BLaER1 treated with 17β-estradiol and CSF1 and Interleukin-3, amounts not matched to agents 10 nM and 100 nM (cell line): ENCODE results near the gene SRMS.

Experiments used
- H3K27ac ChIP-seq, 11 experiments: shearing (Covaris generic); formaldehyde crosslinking; 2 replicates each; pipeline ENCODE4 v1.8.1; 2022
- H3K27me3 ChIP-seq, 11 experiments: shearing (Covaris generic); formaldehyde crosslinking; 2 replicates each; pipeline ENCODE4 v1.8.1; 2022
- H3K36me3 ChIP-seq, 11 experiments: shearing (Covaris generic); formaldehyde crosslinking; 2 replicates each; pipeline ENCODE4 v1.8.1; 2022
- H3K4me1 ChIP-seq, 10 experiments: shearing (Covaris generic); formaldehyde crosslinking; 2 replicates each; pipeline ENCODE4 v1.8.1; 2022
- H3K4me2 ChIP-seq, 11 experiments: shearing (Covaris generic); formaldehyde crosslinking; 2 replicates each; pipeline ENCODE4 v1.8.1; 2022
- H3K4me3 ChIP-seq, 10 experiments: shearing (Covaris generic); formaldehyde crosslinking; 2 replicates each; pipeline ENCODE4 v1.8.1; 2022
- H3K9ac ChIP-seq, 11 experiments: shearing (Covaris generic); formaldehyde crosslinking; 2 replicates each; pipeline ENCODE4 v1.8.1; 2022
- H3K9me3 ChIP-seq, 11 experiments: shearing (Covaris generic); formaldehyde crosslinking; replicated peaks in 1 of 11; 2 replicates each; pipeline ENCODE4 v1.8.1; 2022
- H4K20me1 ChIP-seq, 11 experiments: shearing (Covaris generic); formaldehyde crosslinking; 2 replicates each; pipeline ENCODE4 v1.8.1; 2022
- Cebpa-rat ChIP-seq, 11 experiments: shearing (Covaris generic); IDR thresholded peaks; 2 replicates each; pipeline ENCODE4 v1.8.1; 2022

The SRMS gene

DNA sequence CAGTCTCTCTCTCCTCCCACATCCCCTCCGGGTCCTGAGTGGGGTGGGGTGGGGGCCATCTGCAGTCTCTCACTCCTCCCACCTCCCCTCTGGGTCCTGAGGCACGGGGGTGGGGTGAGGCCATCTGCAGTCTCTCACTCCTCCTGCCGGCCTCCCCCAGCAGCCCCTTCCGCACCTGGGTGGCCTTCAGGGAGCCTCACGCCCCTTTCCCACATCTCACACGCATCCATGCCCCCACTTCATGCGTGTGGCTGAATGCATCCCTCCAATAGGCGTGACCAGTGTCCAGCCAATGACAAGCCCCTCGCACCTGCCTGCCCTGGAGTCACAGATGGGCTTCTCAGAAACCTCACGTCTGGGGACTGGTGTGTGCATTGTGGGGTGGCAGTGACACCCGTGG lies 993 bp upstream of the SRMS start:
- peaks cover 0 to 85% (median 50%) of the 10 kb centered on the region in 11 experiments; a peak in 18 of 22 replicates for H4K20me1 ChIP-seq
- peaks cover 9 to 49% (median 34%) of the 10 kb centered on the region in 10 experiments for H3K4me1 ChIP-seq
- no peak overlapping the region for H3K9ac ChIP-seq
- H3K36me3 ChIP-seq, result no peaks in the 10 kb centered on the region
- H3K27ac ChIP-seq, result no peak overlapping the region
- no peaks in the 10 kb centered on the region for H3K9me3 ChIP-seq
- H3K27me3 ChIP-seq, result peaks cover 84 to 98% (median 90%) of the 10 kb centered on the region in 11 experiments
- TF ChIP-seq Cebpa-rat (IDR thresholded peaks at IDR 0.05), result no peak
- no peak overlapping the region for H3K4me3 ChIP-seq
- H3K4me2 ChIP-seq, result peak overlapping the region in 6 of 11 experiments; percentile 14 to 46 (median 30); a peak in 6 of 22 replicates

DNA sequence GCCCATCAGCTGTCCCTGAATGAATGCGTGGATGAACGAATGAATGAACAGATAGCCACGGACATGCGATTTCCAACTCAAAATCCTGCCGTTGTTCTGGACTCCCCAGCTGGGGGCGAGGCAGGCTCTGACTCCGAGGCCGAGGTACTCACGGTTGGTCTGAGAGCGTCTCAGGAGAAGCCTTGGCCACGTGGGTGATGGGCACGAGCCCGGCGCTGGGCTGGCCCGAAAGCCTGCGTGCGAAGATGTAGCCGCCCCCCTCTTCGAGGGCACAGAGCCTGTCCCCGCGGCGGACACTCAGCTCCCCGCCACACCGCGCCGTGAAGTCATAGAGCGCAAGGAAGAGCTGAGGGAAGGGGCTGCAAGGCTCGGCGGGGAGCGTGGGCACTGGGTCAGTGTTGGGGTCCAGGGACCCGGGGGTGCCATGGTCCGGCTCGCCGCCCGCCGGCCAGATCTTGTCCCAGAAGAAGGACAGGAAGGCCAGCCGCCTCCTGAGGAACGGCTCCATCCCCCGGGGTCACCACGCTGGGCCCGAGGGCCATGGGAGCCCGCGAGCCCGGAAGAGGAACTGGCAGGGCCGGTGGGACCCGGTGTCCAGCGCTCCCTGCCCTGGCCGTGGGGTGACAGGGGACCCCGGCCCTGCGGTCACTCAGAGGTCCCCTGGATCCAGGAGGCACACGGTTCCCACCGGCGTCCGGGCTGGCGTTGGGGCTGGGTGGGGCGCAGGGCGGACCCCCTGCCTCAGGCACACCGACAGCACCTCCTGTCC lies 409 bp downstream of the SRMS start:
- Histone ChIP-seq H3K4me1 (peaks cover 0 to 48% (median 30%) of the 10 kb centered on the region in 10 experiments; a peak in 18 of 20 replicates), H3K4me2 (no peak overlapping the region), H3K9ac (no peak overlapping the region), H3K36me3 (no peaks in the 10 kb centered on the region), H3K9me3 (no peaks in the 10 kb centered on the region), H4K20me1 (peaks cover 0 to 81% (median 49%) of the 10 kb centered on the region in 11 experiments; a peak in 17 of 22 replicates), H3K27me3 (peaks cover 80 to 92% (median 86%) of the 10 kb centered on the region in 11 experiments), H3K4me3 (no peak overlapping the region), H3K27ac (no peak overlapping the region)
- TF ChIP-seq Cebpa-rat (IDR thresholded peaks at IDR 0.05), result no peak

DNA sequence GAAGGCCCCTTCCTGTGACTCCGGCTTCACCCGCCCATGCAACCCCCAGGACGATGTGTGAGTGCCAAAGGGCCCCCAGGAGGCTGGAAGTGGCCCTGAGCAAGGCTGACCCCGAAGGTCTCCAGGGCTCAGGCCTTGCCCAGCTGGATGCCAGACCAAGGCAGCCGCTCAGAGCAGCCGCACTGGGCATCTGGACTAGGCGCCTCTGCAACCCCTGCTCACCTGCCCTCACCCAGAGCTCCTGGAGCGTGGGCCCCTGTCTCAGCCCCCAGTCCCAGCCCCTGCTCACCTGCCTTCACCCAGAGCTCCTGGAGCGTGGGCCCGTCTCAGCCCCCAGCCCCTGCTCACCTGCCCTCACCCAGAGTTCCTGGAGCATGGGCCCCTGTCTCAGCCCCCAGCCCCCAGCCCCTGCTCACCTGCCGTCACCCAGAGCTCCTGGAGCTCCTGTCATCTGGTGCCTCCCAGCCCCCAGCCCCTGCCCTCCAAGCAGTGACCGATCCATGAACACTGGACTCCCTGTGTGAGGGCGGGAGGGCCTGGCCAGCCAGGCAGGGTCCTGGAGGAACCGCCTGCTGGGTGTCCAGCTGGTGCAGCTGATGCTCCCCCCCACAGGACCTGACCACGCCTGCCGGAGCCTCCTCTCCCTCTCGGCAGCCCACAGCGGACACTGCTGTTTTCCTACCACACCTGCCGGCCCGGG lies 1.1 kb downstream of the SRMS start:
- Histone ChIP-seq H3K9me3 (no peaks in the 10 kb centered on the region), H3K27me3 (peaks cover 72 to 86% (median 79%) of the 10 kb centered on the region in 11 experiments), H3K27ac (no peak overlapping the region), H3K4me3 (no peak overlapping the region), H4K20me1 (peaks cover 0 to 83% (median 48%) of the 10 kb centered on the region in 11 experiments; a peak in 17 of 22 replicates), H3K4me2 (peak overlapping the region in 4 of 11 experiments; percentile 4 to 39 (median 32); a peak in 3 of 22 replicates), H3K4me1 (peaks cover 0 to 43% (median 25%) of the 10 kb centered on the region in 10 experiments; a peak in 16 of 20 replicates), H3K36me3 (no peaks in the 10 kb centered on the region), H3K9ac (no peak overlapping the region)
- TF ChIP-seq Cebpa-rat (IDR thresholded peaks at IDR 0.05), result no peak

DNA sequence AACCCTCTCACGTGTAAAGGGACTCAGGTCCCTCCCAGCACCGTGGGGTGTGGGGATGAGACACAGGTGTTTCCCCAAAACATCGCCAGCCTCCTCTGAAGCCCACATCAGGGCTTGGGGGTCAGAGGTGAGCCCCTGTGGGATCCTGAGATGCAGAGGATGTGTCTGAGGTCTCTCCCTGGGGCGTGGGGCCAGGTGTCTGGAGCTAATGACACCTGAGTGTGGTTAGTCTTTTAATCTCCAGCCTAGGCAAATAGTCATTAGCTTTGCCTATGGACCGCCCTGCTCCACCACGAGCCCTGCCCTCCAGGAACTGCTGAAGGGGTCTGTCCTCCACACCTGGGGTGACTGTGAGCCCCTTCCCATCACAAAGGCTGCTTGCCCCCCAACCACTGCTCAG lies 1.7 kb downstream of the SRMS start:
- TF ChIP-seq Cebpa-rat (IDR thresholded peaks at IDR 0.05), result no peak
- Histone ChIP-seq H3K27ac (no peak overlapping the region), H3K4me2 (peak overlapping the region in 5 of 11 experiments; percentile 4 to 39 (median 32); a peak in 7 of 22 replicates), H4K20me1 (peaks cover 0 to 89% (median 44%) of the 10 kb centered on the region in 11 experiments; a peak in 16 of 22 replicates), H3K36me3 (no peaks in the 10 kb centered on the region), H3K4me1 (peaks cover 0 to 39% (median 26%) of the 10 kb centered on the region in 10 experiments; a peak in 16 of 20 replicates), H3K9me3 (no peaks in the 10 kb centered on the region), H3K27me3 (peaks cover 66 to 86% (median 76%) of the 10 kb centered on the region in 11 experiments), H3K4me3 (no peak overlapping the region), H3K9ac (no peak overlapping the region)

DNA sequence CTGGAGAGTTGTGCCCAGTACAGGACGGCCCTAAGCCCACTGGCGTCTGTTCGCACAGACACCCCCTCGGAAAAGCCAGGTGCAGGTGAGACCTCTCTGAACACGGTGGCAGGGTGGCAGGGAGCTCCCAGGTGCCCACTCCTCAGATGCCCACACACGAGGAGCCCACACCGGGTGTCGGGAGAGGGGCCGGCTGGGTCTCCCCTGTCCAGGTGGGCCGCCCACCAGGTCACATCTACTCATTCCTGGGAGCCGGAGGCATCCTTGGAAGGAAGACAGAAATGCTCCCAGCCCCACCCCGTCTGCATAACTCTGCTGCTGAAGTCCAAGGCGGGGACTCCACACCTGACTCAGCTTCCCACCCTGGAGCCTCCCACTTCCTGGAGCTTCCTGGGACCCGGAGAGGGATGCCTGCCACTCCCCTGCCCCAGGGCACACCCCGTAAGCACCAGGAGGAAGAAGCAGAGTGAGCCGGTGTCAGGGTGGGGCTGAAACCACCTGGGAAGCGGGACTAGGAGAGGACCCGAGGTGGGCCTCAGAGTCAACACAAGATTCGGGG lies 2.5 kb downstream of the SRMS start:
- H3K27ac ChIP-seq, result no peak overlapping the region
- no peak overlapping the region for H3K9ac ChIP-seq
- peaks cover 60 to 86% (median 73%) of the 10 kb centered on the region in 11 experiments for H3K27me3 ChIP-seq
- H3K4me3 ChIP-seq, result no peak overlapping the region
- no peaks in the 10 kb centered on the region for H3K36me3 ChIP-seq
- peaks cover 0 to 44% (median 33%) of the 10 kb centered on the region in 10 experiments; a peak in 16 of 20 replicates for H3K4me1 ChIP-seq
- peak overlapping the region in 5 of 11 experiments; percentile 4 to 39 (median 32); a peak in 4 of 22 replicates for H3K4me2 ChIP-seq
- no peaks in the 10 kb centered on the region for H3K9me3 ChIP-seq
- peaks cover 0 to 92% (median 41%) of the 10 kb centered on the region in 11 experiments; a peak in 16 of 22 replicates for H4K20me1 ChIP-seq
- TF ChIP-seq Cebpa-rat (IDR thresholded peaks at IDR 0.05), result no peak

DNA sequence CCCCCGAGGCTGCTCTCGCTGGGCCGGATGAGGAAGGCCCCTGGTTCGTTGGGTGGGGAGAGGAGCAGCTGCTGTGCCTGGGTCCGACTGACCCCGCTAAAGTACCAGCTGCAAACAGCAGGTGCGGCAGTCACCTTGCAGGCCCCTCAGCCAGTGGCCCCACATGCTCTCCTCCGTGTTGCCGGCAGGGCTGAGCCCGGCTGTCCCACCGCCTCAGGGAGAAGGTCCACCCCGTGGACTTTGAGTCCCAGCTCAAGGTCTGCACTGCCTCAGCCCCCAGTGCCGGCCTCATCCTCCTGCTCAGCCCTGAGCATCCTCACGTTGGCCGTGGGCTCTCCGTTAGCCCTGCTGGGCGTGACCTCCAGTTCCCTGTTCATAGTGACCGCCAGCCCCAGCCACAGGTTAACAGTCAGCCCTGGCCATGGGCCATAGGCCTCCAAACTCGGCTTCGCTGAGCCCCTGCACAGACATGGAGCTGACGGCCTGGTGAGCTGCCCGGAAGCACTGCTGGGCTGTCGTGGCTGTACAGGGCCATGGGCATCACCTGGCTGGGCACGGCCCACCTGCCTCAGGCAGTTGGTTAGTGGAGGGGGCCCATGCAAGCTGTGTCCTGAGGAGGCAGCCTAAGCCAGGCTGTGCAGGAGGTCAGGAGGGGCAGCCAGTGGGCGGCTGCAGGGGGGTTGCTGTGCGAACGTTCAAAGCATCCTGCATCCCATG lies 3.1 kb downstream of the SRMS start:
- H4K20me1 ChIP-seq, result peaks cover 0 to 92% (median 41%) of the 10 kb centered on the region in 11 experiments; a peak in 16 of 22 replicates
- H3K4me2 ChIP-seq, result no peak overlapping the region
- peaks cover 58 to 86% (median 69%) of the 10 kb centered on the region in 11 experiments for H3K27me3 ChIP-seq
- H3K4me1 ChIP-seq, result peaks cover 0 to 49% (median 39%) of the 10 kb centered on the region in 10 experiments; a peak in 16 of 20 replicates
- H3K9me3 ChIP-seq, result no peaks in the 10 kb centered on the region
- no peak overlapping the region for H3K27ac ChIP-seq
- H3K4me3 ChIP-seq, result no peak overlapping the region
- H3K9ac ChIP-seq, result no peak overlapping the region
- TF ChIP-seq Cebpa-rat (IDR thresholded peaks at IDR 0.05), result no peak
- no peaks in the 10 kb centered on the region for H3K36me3 ChIP-seq

DNA sequence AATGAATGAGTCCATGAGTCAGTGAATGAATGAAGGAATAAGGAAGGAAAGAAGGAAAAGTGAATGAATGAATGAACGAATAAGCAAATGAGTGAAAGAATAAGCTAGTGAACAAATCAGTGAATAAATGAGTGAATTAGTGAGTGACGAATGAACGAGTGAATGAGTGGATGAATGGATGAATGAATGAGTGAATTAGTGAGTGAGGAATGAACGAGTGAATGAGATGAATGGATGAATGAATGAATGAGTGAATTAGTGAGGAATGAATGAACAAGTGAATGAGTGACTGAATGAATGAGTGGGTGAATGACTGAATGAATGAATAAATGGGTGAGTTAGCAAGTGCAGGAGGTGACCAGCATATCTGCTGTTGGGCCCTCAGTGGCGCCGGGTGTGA lies 3.8 kb downstream of the SRMS start:
- TF ChIP-seq Cebpa-rat (IDR thresholded peaks at IDR 0.05), result no peak
- Histone ChIP-seq H4K20me1 (peaks cover 0 to 92% (median 40%) of the 10 kb centered on the region in 11 experiments; a peak in 16 of 22 replicates), H3K4me1 (peaks cover 0 to 52% (median 44%) of the 10 kb centered on the region in 10 experiments; a peak in 16 of 20 replicates), H3K4me3 (no peak overlapping the region), H3K4me2 (no peak overlapping the region), H3K9me3 (no peaks in the 10 kb centered on the region), H3K27me3 (peaks cover 52 to 87% (median 71%) of the 10 kb centered on the region in 11 experiments), H3K36me3 (no peaks in the 10 kb centered on the region), H3K9ac (no peak overlapping the region), H3K27ac (no peak overlapping the region)

GRCh38 chr20:63543131-63543530 lies 4.4 kb downstream of the SRMS start:
- H3K4me3 ChIP-seq, result no peak overlapping the region
- TF ChIP-seq Cebpa-rat (IDR thresholded peaks at IDR 0.05), result no peak
- H3K27ac ChIP-seq, result no peak overlapping the region
- H3K4me2 ChIP-seq, result peak overlapping the region in 8 of 11 experiments; percentile 13 to 54 (median 38); a peak in 10 of 22 replicates
- no peak overlapping the region for H3K9ac ChIP-seq
- peaks cover 0 to 50% (median 42%) of the 10 kb centered on the region in 10 experiments; a peak in 16 of 20 replicates for H3K4me1 ChIP-seq
- H3K36me3 ChIP-seq, result no peaks in the 10 kb centered on the region
- H3K27me3 ChIP-seq, result peaks cover 46 to 82% (median 65%) of the 10 kb centered on the region in 11 experiments
- no peaks in the 10 kb centered on the region for H3K9me3 ChIP-seq
- peaks cover 0 to 86% (median 35%) of the 10 kb centered on the region in 11 experiments; a peak in 16 of 22 replicates for H4K20me1 ChIP-seq
